B cell (primary cell): Measurements from ENCODE around the gene KAZN. TPM values are rescaled to one million over a fixed set of nuclear protein-coding genes. Genes with fewer than 3 reads are reported as not detected.

ENCODE experiments used
- ATAC-seq: fragments of 200-7000 bp; cut with Tn5 transposase; one replicate; pipeline ENCODE4 v1.10.0; 2021; ENCODE audit warnings: low read depth, mild to moderate bottlenecking, moderate number of reproducible peaks, moderate library complexity
- CTCF ChIA-PET: fragments of 350-600 bp; sonication (Branson Sonifier 250); formaldehyde crosslinking; loops from one replicate; lab custom pipeline; 2021; ENCODE audit warnings: antibody characterized with exemption, inconsistent platforms; lab: Charles Lee
- POLR2A ChIA-PET: fragments of 350-600 bp; sonication (Branson Sonifier 250); formaldehyde crosslinking; loops from one replicate; lab custom pipeline; 2021; ENCODE audit warnings: antibody characterized with exemption; lab: Charles Lee
- DNase-seq: peaks from one replicate; pipeline ENCODE4 v3.0.0; 2013
- H2AFZ ChIP-seq: 2 replicates; pipeline ENCODE4 v1.6.1; 2012; ENCODE audit warnings: mild to moderate bottlenecking, low read depth, low read length; ENCODE audit not compliant: insufficient read depth, poor library complexity, severe bottlenecking
- H3K27ac ChIP-seq, 2 donors: 1 replicate in 1 of 2; 2 replicates in 1 of 2; pipeline ENCODE4 v1.5.1; 2012 to 2013; ENCODE audit warnings: low read length in 2 of 2, mild to moderate bottlenecking in 2 of 2, moderate library complexity in 1 of 2
- H3K27me3 ChIP-seq, 4 experiments: fragments of 200-600 bp in 1 of 4; sonication (generic) in 1 of 4; replicated peaks in 1 of 4; 1 replicate in 2 of 4; 2 replicates in 2 of 4; pipeline versions ENCODE4 v1.6.1 to v1.7.0; 2013 to 2016; ENCODE audit warnings: low read length in 3 of 4, mild to moderate bottlenecking in 2 of 4, mixed read lengths in 1 of 4, moderate library complexity in 1 of 4; ENCODE audit not compliant: insufficient read depth in 4 of 4, control insufficient read depth in 3 of 4; ENCODE audit errors: control extremely low read depth in 1 of 4
- H3K36me3 ChIP-seq, 2 experiments: replicated peaks in 1 of 2; 1 replicate in 1 of 2; 2 replicates in 1 of 2; pipeline versions ENCODE4 v1.6.1 to v1.7.1; 2013; ENCODE audit warnings: low read length in 1 of 2; ENCODE audit not compliant: insufficient read depth in 2 of 2, control insufficient read depth in 1 of 2; ENCODE audit errors: control extremely low read depth in 1 of 2, extremely low read depth in 1 of 2
- H3K4me1 ChIP-seq, 2 donors: fragments of 200-600 bp in 1 of 2; sonication (generic) in 1 of 2; 1 replicate in 1 of 2; 2 replicates in 1 of 2; pipeline versions ENCODE4 v1.5.1 to v1.6.1; 2013 to 2017; ENCODE audit warnings: low read length in 2 of 2; ENCODE audit not compliant: control insufficient read depth in 2 of 2, insufficient read depth in 2 of 2
- H3K4me2 ChIP-seq: replicated peaks from 2 replicates; pipeline ENCODE3; 2012; ENCODE audit warnings: mild to moderate bottlenecking, low read depth, low read length; ENCODE audit not compliant: poor library complexity, severe bottlenecking
- H3K4me3 ChIP-seq, 5 experiments: fragments of 200-600 bp in 1 of 5; sonication (generic) in 1 of 5; 1 replicate in 3 of 5; 2 replicates in 2 of 5; pipeline versions ENCODE4 v1.5.1 to v1.7.0; 2011 to 2016; ENCODE audit warnings: low read length in 4 of 5, mild to moderate bottlenecking in 4 of 5, low read depth in 2 of 5, control low read depth in 1 of 5, moderate library complexity in 1 of 5; ENCODE audit not compliant: insufficient read depth in 1 of 5; ENCODE audit errors: control extremely low read depth in 1 of 5, extremely low read depth in 1 of 5
- H3K79me2 ChIP-seq: fragments of 200-600 bp; sonication (generic); one replicate; pipeline ENCODE4 v1.6.0; 2016; ENCODE audit warnings: low read length; ENCODE audit not compliant: control insufficient read depth, insufficient read depth
- H3K9ac ChIP-seq: fragments of 200-600 bp; sonication (generic); 2 replicates; pipeline ENCODE4 v1.6.1; 2017; ENCODE audit warnings: mild to moderate bottlenecking, low read length, moderate library complexity
- H3K9me3 ChIP-seq, 3 donors: one replicate each; pipeline versions ENCODE4 v1.6.1 to v1.7.1; 2013; ENCODE audit warnings: low read length in 2 of 3; ENCODE audit not compliant: control insufficient read depth in 2 of 3, insufficient read depth in 1 of 3; ENCODE audit errors: control extremely low read depth in 1 of 3
- H4K20me1 ChIP-seq: 2 replicates; pipeline ENCODE4 v1.6.0; 2012; ENCODE audit warnings: mild to moderate bottlenecking, low read length; ENCODE audit not compliant: insufficient read depth, control insufficient read depth, poor library complexity, severe bottlenecking
- H3K27ac Mint-ChIP-seq: one replicate; pipeline ENCODE4 v1.8.0; 2021; ENCODE audit warnings: mixed read lengths
- H3K27me3 Mint-ChIP-seq: one replicate; pipeline ENCODE4 v1.8.0; 2021; ENCODE audit warnings: mixed read lengths
- H3K4me1 Mint-ChIP-seq: one replicate; pipeline ENCODE4 v1.8.0; 2021; ENCODE audit warnings: mixed read lengths
- H3K4me3 Mint-ChIP-seq: one replicate; pipeline ENCODE4 v1.8.0; 2021; ENCODE audit warnings: mixed read lengths
- H3K9me3 Mint-ChIP-seq: one replicate; pipeline ENCODE4 v1.8.0; 2022; ENCODE audit warnings: mixed read lengths; ENCODE audit not compliant: insufficient read depth
- EZH2 ChIP-seq: IDR thresholded peaks from 2 replicates; pipeline ENCODE4 v1.6.1; 2012; ENCODE audit warnings: borderline replicate concordance, low read depth, mild to moderate bottlenecking, moderate library complexity, low read length; ENCODE audit not compliant: insufficient read depth, poor library complexity, severe bottlenecking
- WGBS: methylation state at CpG from one replicate; pipeline ENCODE4 v1.1.5; 2013; ENCODE audit warnings: missing lambda C conversion rate; ENCODE audit not compliant: insufficient coverage; 5-methylcytosine and 5-hydroxymethylcytosine counted together
- intact Hi-C: fragments of 100-400 bp; cut with micrococcal nuclease; formaldehyde crosslinking; loops from one replicate; pipeline ENCODE4 v1.10.0; 2022
- polyA plus RNA-seq: library from polyadenylated mRNA; depleted of rRNA; stranded (reverse); fragments of >200 nt; gene quantifications from 2 replicates; pipeline ENCODE4 v1.2.3, GENCODE V29; 2012
- total RNA-seq, 2 donors: library from RNA; stranded (reverse); fragments of 120-200 nt in 1 of 2; gene quantifications; 1 replicate in 1 of 2; 2 replicates in 1 of 2; pipeline versions ENCODE4 v1.2.3 to v1.2.4, GENCODE V29; 2013 to 2022
- TF ChIP-seq, protein P1 (sequence below): fragments of 200-600 bp; IDR thresholded peaks from one replicate; pipeline ENCODE4 v1.8.0; 2022; ENCODE audit warnings: antibody characterized with exemption, mild to moderate bottlenecking

KAZN gene
- total and polyA plus RNA-seq, 2 donors (not counting 1 experiment from before 2014, with no cell fraction given): 0.13 to 0.39 TPM

DNA sequence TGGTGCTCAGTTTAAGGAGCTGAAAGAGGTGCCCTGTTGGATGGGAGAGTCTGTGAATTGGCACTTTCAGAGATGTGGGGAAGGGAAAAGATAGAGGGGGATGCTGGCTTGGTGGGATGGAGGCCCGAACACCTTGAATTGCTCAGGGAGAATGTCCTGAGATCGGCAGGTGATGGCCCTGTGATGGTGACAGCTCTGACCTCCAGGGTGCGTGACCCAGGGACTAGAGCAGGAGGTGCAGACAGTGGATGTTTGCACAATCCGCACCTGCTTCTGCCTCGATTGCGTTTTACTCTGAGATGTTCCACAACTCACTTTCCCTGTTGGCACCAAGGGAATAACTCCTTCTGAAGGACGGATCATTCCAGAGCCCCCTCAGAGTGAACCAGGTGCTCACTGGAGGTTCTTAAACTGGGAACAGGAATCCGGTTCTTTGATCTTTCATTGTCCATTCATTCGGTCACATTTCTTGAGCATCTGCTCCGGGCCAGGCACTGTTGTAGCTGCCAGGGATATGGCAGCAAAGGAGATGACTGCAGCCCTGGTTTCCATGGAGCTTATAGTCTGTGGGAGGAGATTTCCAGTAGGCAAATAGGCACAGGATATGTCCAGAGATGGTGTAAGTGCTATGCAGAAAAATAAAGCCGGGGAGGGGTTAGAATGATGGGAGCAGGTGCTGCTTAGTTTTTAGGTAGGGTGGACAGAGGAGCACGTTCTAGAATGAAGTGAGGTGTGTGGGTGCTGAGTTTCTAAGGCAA is 328.5 kb downstream of the KAZN start:
- Mint-ChIP-seq H3K4me3 (no peak overlapping the region), H3K4me1 (peaks cover 11% of the 10 kb centered on the region), H3K27ac (no peak overlapping the region), H3K27me3 (peaks cover 47% of the 10 kb centered on the region), H3K9me3 (no peaks in the 10 kb centered on the region)
- H3K9me3 ChIP-seq: peaks cover 0 to 12% (median 0%) of the 10 kb centered on the region in 3 donors
- H4K20me1 ChIP-seq: no peaks in the 10 kb centered on the region
- DNase-seq (no peak), ATAC-seq (no peak)
- no peaks in the 10 kb centered on the region for H3K79me2 ChIP-seq
- peaks cover 0 to 37% (median 19%) of the 10 kb centered on the region in 4 experiments for H3K27me3 ChIP-seq
- TF ChIP-seq, protein P1, sequence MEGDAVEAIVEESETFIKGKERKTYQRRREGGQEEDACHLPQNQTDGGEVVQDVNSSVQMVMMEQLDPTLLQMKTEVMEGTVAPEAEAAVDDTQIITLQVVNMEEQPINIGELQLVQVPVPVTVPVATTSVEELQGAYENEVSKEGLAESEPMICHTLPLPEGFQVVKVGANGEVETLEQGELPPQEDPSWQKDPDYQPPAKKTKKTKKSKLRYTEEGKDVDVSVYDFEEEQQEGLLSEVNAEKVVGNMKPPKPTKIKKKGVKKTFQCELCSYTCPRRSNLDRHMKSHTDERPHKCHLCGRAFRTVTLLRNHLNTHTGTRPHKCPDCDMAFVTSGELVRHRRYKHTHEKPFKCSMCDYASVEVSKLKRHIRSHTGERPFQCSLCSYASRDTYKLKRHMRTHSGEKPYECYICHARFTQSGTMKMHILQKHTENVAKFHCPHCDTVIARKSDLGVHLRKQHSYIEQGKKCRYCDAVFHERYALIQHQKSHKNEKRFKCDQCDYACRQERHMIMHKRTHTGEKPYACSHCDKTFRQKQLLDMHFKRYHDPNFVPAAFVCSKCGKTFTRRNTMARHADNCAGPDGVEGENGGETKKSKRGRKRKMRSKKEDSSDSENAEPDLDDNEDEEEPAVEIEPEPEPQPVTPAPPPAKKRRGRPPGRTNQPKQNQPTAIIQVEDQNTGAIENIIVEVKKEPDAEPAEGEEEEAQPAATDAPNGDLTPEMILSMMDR: no peak
- TF ChIP-seq EZH2: no peak
- H3K4me1 ChIP-seq: peaks cover 4 to 8% of the 10 kb centered on the region in 2 donors
- intact Hi-C loops: no loop called here
- ChIA-PET POLR2A (no interaction called here), CTCF (no interaction called here)
- WGBS: 94% methylated on average over 11 of the region's 12 CpGs
- H3K27ac ChIP-seq: no peak overlapping the region
- no peak overlapping the region for H3K9ac ChIP-seq
- H3K4me3 ChIP-seq: no peak overlapping the region
- H3K4me2 ChIP-seq: no peak overlapping the region
- H2AFZ ChIP-seq: no peak overlapping the region
- H3K36me3 ChIP-seq: no peaks in the 10 kb centered on the region

DNA sequence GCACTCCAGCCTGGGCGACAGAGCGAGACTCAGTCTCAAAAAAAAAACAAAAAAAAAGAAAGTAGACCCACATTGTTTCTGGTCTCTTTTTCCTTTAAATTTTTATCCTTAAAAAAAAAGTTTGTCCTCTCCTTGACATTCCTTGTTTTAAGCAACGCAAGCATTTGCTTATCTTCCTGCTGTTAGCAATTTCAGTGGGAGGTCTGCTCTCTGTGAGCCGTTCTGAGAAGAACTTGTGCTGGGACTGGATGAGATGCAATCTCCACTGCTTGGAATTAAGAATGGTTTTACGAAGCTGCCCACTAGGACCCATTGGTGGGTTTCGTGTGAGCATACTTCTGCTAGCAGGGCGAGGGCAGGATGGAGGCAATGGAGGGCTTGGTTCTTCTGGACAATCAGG is 329.9 kb downstream of the KAZN start:
- 86% methylated on average over 5 of the region's 7 CpGs for WGBS
- ChIA-PET POLR2A (no interaction called here), CTCF (no interaction called here)
- H3K27ac Mint-ChIP-seq: no peak overlapping the region
- peaks cover 0 to 32% (median 19%) of the 10 kb centered on the region in 4 experiments for H3K27me3 ChIP-seq
- no peak overlapping the region for H2AFZ ChIP-seq
- no peaks in the 10 kb centered on the region for H3K9me3 Mint-ChIP-seq
- peaks cover 0 to 7% (median 0%) of the 10 kb centered on the region in 3 donors for H3K9me3 ChIP-seq
- H3K4me2 ChIP-seq: no peak overlapping the region
- H3K27me3 Mint-ChIP-seq: peaks cover 36% of the 10 kb centered on the region
- intact Hi-C loops: no loop called here
- no peaks in the 10 kb centered on the region for H3K79me2 ChIP-seq
- DNase-seq (no peak), ATAC-seq (no peak)
- no peak overlapping the region for H3K4me3 ChIP-seq
- H3K27ac ChIP-seq: no peak overlapping the region
- no peak overlapping the region for H3K4me3 Mint-ChIP-seq
- H3K36me3 ChIP-seq: no peaks in the 10 kb centered on the region
- TF ChIP-seq EZH2: no peak
- TF ChIP-seq, protein P1: no peak
- H3K4me1 ChIP-seq: peaks cover 4 to 8% of the 10 kb centered on the region in 2 donors
- H3K9ac ChIP-seq: no peak overlapping the region
- no peaks in the 10 kb centered on the region for H4K20me1 ChIP-seq
- peaks cover 10% of the 10 kb centered on the region for H3K4me1 Mint-ChIP-seq
